HPDE6-E6E7 (cell line): ENCODE measurements around the gene RAPGEF1.

Experiments
- DNase-seq: peaks from one replicate; pipeline ENCODE4 v3.0.0; 2011; ENCODE audit warnings: missing footprints; ENCODE audit errors: extremely low spot score

Gene RAPGEF1

DNA sequence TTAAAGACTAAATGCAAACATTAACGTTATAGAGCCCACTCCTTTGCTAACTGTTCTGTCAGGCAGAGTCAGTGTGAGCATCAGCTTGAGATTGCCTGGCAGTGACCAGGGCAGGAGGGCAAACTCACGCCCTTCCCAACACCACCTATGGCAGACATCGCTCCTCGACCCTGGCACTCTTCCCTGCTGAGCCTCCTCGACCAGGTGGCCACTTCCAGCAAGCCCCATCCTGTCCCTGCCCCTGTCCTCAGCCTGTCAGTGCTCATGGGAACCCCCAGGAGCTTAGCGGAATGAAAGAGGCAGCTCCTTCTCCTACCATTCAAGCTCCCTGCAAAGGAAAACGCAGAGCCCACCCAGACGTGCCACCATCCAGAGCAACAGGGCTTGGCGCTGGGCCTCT is 152.5 kb downstream of the RAPGEF1 start:
- DNase-seq = no peak

DNA sequence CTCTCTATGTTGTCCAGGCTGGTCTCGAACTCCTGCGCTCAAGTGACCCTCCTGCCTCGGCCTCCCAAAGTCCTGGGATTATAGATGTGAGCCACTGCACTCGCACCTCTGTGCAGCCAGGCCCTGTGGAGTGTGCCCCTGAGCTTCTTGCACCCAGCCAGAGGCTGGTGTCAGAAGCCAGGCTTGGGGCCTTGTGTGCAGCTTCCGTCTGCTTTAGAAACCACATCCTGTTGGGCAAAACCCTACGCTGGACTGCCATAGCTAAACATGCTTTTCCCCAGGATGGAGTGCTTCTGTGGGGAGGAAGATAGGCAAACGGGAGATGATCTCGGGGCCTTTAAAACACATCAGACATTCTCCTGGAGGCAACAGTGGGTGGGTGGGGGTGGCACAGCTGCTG is 154.5 kb downstream of the RAPGEF1 start:
- DNase-seq = no peak

DNA sequence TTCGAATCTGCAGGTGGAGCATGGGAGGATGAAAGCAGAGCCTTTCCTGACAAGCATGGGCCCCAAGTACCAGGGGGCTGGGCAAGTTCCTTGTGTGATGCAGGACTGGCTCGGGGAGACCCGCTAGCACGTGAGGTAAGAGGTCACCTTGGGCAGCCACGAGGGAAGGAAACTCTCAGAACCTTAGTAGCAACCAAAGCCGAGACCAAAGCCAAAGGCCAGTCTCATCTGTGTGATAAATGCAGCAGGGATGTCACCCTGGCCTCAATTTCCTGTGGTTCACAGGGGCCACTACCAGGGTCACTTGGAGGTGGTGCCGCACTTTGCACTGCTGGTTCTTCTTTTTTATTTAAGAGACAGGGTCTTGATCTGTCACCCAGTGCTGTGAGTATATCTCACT is 155.0 kb downstream of the RAPGEF1 start:
- DNase-seq = no peak

GRCh38 chr9:131583836-131584555 is 155.9 kb downstream of the RAPGEF1 start:
- DNase-seq = no peak

- no peak for DNase-seq
These were observed 156.6 kb downstream of the RAPGEF1 start for GRCh38 chr9:131583337-131583645.

- no peak for DNase-seq
These were observed 157.2 kb downstream of the RAPGEF1 start for GRCh38 chr9:131582466-131583336.

DNA sequence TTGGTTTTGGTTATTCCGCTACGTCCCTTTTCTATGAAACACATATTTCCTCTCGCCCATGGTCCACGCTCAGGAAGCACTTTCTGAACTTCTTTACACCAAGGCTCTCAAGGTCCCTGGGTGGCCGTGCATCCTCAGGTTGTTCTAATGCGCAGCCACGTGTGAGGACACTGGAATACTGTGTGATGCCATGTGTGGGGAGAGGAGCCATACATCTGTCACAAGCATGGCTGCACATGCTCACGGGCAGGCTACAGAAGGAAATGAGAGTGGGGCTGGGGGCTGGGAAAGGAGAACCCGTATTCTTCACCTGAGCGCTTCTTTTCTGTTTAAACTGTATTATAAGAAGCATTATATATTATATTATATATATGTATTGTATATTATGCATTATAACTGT is 157.8 kb downstream of the RAPGEF1 start:
- DNase-seq = no peak

GRCh38 chr9:131580358-131580757 is 159.5 kb downstream of the RAPGEF1 start:
- no peak for DNase-seq

GRCh38 chr9:131579789-131580211 is 160.1 kb downstream of the RAPGEF1 start:
- DNase-seq = no peak

- no peak for DNase-seq
These were observed 161.0 kb downstream of the RAPGEF1 start for GRCh38 chr9:131578731-131579504.

DNA sequence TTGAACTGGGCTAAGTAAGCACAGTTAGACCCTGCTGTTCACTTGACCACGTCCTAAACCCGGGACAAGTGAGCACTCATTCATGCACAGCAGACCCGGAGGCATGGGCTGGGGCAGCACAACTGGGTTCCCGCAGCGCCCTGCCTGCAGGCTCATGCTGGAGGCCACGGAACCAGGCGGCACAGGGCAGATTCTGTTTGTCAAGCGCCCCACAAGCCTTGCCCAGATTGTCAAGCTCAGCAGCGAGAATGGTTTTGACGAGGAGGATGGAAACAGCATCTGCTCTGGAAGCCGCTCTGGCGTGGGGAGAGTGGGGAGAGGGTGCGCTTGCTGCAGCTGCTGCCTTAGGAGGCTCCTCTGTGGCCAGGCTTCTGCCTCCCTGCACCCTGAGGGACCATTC is 161.9 kb downstream of the RAPGEF1 start:
- no peak for DNase-seq

DNA sequence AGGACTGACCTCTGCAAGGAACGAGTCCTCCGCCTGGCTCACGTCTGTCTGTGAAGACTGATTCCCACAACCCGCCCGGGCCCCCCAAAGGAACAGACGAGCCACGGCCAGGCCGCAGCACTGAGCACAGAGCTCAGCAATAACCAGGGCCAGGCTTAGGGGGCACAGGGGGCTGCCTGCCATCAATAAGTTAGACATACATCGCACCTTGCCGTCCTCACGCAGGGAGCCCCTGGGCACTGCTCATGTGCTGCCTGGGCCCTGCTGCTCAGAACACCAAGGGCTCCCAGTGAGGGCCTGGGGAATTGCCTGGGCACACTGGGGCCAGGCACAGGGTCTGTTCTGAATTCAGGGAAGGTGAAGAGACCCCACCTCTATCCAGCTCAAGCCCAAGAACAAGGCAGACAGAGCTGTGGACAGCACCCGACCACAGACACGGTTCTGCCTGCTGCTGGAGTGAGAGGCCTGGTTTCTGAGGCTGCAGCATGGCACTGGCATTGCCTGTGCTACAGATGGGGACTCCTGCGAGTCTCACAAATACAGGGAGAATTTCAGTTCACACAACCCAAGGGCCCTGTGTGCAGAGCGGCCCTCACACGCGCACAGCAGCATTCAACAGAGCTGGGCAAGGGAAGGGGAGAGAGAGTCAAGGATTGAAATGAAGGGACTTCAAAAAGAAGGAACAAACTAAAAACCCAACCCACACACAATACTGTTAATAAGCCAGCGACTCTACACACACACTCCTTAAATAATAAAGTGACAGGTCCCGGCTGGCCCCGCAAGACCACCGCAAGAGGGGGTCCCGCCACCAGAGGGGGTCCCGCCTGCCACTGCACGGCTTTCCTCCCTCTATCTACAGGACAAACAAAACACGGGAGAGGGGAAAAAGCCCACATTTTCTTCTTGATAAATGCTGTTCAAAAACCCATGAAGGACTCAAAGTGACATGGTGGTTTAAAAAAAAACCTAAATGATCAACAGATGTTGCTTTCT is 162.6 kb downstream of the RAPGEF1 start:
- DNase-seq = no peak

DNA sequence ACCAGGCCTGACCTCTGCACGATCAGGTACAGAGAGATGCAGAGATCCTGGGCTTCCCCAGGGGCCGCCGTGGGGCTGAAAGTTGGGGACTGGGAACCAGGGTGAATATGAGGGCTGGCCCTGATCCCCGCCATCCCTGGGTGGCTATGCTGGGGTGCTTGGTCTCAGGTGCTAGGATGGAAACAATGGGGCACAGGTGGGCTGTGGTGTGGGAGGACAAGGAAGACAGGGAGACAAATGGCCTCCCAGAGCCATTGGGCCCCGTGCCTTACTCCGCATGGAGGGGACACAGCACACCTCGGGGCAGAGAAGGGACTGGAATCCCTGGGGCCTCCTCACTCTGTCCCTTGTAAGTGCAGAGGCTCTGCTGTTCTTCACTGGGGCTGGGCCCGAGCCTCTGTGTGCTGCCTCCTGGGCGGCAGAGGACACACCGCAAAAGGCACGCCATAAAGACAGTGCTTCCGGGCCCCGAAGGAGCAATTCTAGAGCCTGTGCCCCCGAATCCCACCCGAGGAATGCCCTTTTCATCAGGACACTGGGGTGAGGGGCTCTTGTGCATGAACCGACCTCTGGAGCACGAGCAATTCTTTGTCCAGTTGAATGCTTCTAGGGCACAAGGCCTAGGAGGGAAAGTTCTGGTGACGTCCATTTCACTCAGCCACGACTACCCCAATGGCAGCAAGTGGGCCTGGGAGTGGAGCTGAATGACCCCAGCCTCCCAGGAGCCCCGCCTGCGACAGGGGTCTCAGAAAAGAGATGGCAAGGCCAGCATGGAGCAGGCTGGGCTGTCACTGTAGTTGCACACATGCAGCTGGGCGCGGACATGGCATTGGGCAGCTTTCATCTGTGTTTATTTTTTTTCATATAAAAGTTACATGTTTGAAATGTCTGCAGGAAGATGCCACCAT is 163.7 kb downstream of the RAPGEF1 start:
- DNase-seq = no peak

- no peak for DNase-seq
These were observed 164.9 kb downstream of the RAPGEF1 start for GRCh38 chr9:131574730-131575640.

- no peak for DNase-seq
These were observed 172.0 kb downstream of the RAPGEF1 start for GRCh38 chr9:131567910-131568309.

DNA sequence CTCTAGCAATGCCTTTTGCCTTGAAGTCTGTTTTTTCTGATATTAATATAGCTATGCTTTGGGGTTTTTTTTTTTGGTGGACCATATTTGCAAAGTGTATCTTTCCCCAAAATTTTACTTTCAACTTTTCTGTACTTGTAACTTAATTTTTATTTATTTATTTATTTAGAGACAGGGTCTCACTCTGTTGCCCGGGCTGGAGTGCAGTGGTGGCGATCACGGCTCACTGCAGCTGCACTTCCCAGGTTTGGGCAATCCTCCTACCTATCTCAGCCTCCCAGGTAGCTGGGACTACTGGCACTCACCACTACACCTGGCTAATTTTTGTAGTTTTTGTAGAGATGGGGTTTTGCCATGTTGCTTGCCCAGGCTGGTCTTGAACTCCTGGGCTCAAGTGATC is 173.7 kb downstream of the RAPGEF1 start:
- DNase-seq = no peak

DNA sequence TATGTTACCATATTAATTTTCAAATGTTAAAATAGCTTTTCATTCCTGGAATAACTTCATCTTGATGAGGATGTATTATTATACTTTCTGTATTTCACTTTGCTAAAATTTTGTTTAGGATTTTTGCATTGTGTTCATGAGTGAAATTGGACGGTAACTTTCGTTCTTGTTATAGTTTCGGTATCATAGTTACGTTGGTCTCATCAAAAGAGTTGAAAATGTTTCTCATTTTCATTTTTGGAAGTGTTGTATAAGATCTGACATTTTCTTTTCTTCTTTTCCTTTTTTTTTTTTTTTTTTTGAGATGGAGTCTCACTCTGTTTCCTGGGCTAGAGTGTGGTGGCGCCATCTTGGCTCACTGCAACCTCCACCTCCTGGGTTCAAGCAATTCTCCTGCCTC is 174.5 kb downstream of the RAPGEF1 start:
- DNase-seq = no peak

GRCh38 chr9:131562032-131562959 is 177.6 kb downstream of the RAPGEF1 start:
- DNase-seq = no peak
